Motor neuron (in vitro differentiated cells): Measurements from ENCODE around the gene MPG. TPM values are rescaled to one million over a fixed set of nuclear protein-coding genes. Genes with fewer than 3 reads are reported as not detected.
"Not testable (repeated sequence)": the region's sequence is repeated elsewhere in the genome, so short reads cannot be mapped to it uniquely, and the experiment has no call there.

Source experiments
- ATAC-seq, 8 experiments: fragments of 200-7000 bp; cut with Tn5 transposase; replicated peaks in 6 of 8; 2 replicates each; pipeline ENCODE4 v1.8.0; 2021; ENCODE audit warnings: mild to moderate bottlenecking in 8 of 8, moderate library complexity in 8 of 8
- H3K27ac ChIP-seq, 2 donors: fragments of 250-450 bp; sonication (Bioruptor Pico); 2 replicates each; pipeline ENCODE4 v1.9.0; 2021; ENCODE audit warnings: antibody characterized with exemption in 2 of 2, mild to moderate bottlenecking in 2 of 2, moderate library complexity in 1 of 2
- H3K4me1 ChIP-seq, 2 donors: fragments of 250-450 bp; sonication (Bioruptor Pico); replicated peaks in 1 of 2; 2 replicates each; pipeline ENCODE4 v1.6.1; 2021; ENCODE audit warnings: antibody characterized with exemption in 2 of 2, mild to moderate bottlenecking in 2 of 2, moderate library complexity in 1 of 2
- H3K4me3 ChIP-seq, 5 donors: fragments of 250-450 bp; sonication (Bioruptor Pico); 2 replicates each; pipeline ENCODE4 v1.9.0; 2021; ENCODE audit warnings: antibody characterized with exemption in 5 of 5, mild to moderate bottlenecking in 5 of 5, moderate library complexity in 4 of 5
- WGBS, 10 experiments: fragments of 450-650 bp; shearing (Covaris generic); methylation state at CpG; one replicate each; pipeline ENCODE4 v1.0.0; 2022; 5-methylcytosine and 5-hydroxymethylcytosine counted together
- in situ Hi-C, 9 experiments: fragments of 400-800 bp; cut with MboI; loops; one replicate each; pipeline ENCODE4 v1.15.0; 2021; ENCODE audit warnings: low sequenced_read_pairs in 9 of 9, low pct_unique_long_range_greater_than_20kb in 2 of 9; ENCODE audit not compliant: unreplicated experiment in 9 of 9
- total RNA-seq, 8 experiments: library from RNA; unstranded; fragments of 300-600 nt; gene quantifications; 2 replicates each; pipeline versions ENCODE4 v1.2.3 to v1.2.4, GENCODE V29; 2022

MPG gene
- total RNA-seq, 8 experiments from 2014 or later, result 27.1 to 91.9 (median 40.5) TPM

GRCh38 chr16:38941-39892 is 38.8 kb upstream of the MPG start:
- in situ Hi-C loops, result no loop called here
- Histone ChIP-seq H3K4me3 (no peak overlapping the region), H3K27ac (no peak overlapping the region), H3K4me1 (peaks cover 13 to 14% of the 10 kb centered on the region in 2 donors)
- 79 to 100% (median 89%) methylated on average over 2 to 8 of the region's 13 CpGs for WGBS, 10 experiments
- peak in 5 of 8 experiments; percentile 5 to 30 (median 17) for ATAC-seq

- peak in 1 of 8 experiments; percentile 47 for ATAC-seq
- in situ Hi-C loops, result no loop called here
- WGBS, 10 experiments, result 80 to 100% (median 94%) methylated on average over 1 to 11 of the region's 22 CpGs; no CpG with 5 or more reads in 4 of the 10 experiments
- Histone ChIP-seq H3K4me1 (no peaks in the 10 kb centered on the region), H3K27ac (no peak overlapping the region), H3K4me3 (no peak overlapping the region)
Observed at GRCh38 chr16:41439-42068, 36.5 kb upstream of the MPG start.

GRCh38 chr16:42069-42457 is 36.0 kb upstream of the MPG start:
- WGBS, 10 experiments, result 89 to 100% (median 93%) methylated on average over 2 to 9 of the region's 11 CpGs; no CpG with 5 or more reads in 3 of the 10 experiments
- no peak for ATAC-seq

GRCh38 chr16:42691-43090 is 35.3 kb upstream of the MPG start:
- H3K4me3 ChIP-seq, result no peak overlapping the region
- in situ Hi-C loops, result no loop called here
- 68 to 100% (median 84%) methylated on average over 1 to 3 of the region's 4 CpGs; no CpG with 5 or more reads in 4 of the 10 experiments for WGBS, 10 experiments
- no peak overlapping the region for H3K27ac ChIP-seq
- ATAC-seq, result no peak
- no peaks in the 10 kb centered on the region for H3K4me1 ChIP-seq

More at GRCh38 chr16:42069-42457, 36.0 kb upstream of the MPG start:
- Histone ChIP-seq H3K4me1 (no peaks in the 10 kb centered on the region), H3K27ac (no peak overlapping the region), H3K4me3 (no peak overlapping the region)
- in situ Hi-C loops, result no loop called here

GRCh38 chr16:43294-43693 is 34.7 kb upstream of the MPG start:
- 40 to 89% (median 82%) methylated on average over 1 to 5 of the region's 5 CpGs; no CpG with 5 or more reads in 3 of the 10 experiments for WGBS, 10 experiments
- Histone ChIP-seq H3K4me1 (no peaks in the 10 kb centered on the region), H3K4me3 (no peak overlapping the region), H3K27ac (no peak overlapping the region)
- ATAC-seq, result no peak
- in situ Hi-C loops, result no loop called here

- in situ Hi-C loops, result no loop called here
- no peaks in the 10 kb centered on the region for H3K4me1 ChIP-seq
- no peak overlapping the region for H3K4me3 ChIP-seq
- 89 to 100% (median 95%) methylated on average over 2 to 8 of the region's 8 CpGs for WGBS, 10 experiments
- H3K27ac ChIP-seq, result no peak overlapping the region
- no peak for ATAC-seq
Observed at GRCh38 chr16:44655-45054, 33.4 kb upstream of the MPG start.

GRCh38 chr16:45454-45853 is 32.6 kb upstream of the MPG start:
- Histone ChIP-seq H3K27ac (no peak overlapping the region), H3K4me1 (no peaks in the 10 kb centered on the region), H3K4me3 (no peak overlapping the region)
- in situ Hi-C loops, result no loop called here
- 75 to 100% (median 94%) methylated on average over 1 to 4 of the region's 5 CpGs for WGBS, 10 experiments
- ATAC-seq, result peak in 2 of 8 experiments; percentile 10 to 66

GRCh38 chr16:46510-46909 is 31.5 kb upstream of the MPG start:
- H3K27ac ChIP-seq, H3K4me1 ChIP-seq, H3K4me3 ChIP-seq, in situ Hi-C loops, ATAC-seq: not testable (repeated sequence)
- WGBS, 10 experiments, result 84 to 100% (median 95%) methylated on average over 1 to 7 of the region's 7 CpGs

GRCh38 chr16:47234-47633 is 30.8 kb upstream of the MPG start:
- Histone ChIP-seq H3K4me3 (no peak overlapping the region), H3K27ac (no peak overlapping the region), H3K4me1 (no peaks in the 10 kb centered on the region)
- WGBS, 10 experiments, result 86 to 100% (median 97%) methylated on average over 2 to 6 of the region's 7 CpGs; no CpG with 5 or more reads in 7 of the 10 experiments
- no peak for ATAC-seq
- in situ Hi-C loops, result no loop called here

GRCh38 chr16:50769-51591 is 27.0 kb upstream of the MPG start:
- peaks cover 4 to 5% of the 10 kb centered on the region in 2 donors for H3K4me1 ChIP-seq
- WGBS, 10 experiments, result 50 to 93% (median 82%) methylated on average over 1 to 12 of the region's 15 CpGs; no CpG with 5 or more reads in 2 of the 10 experiments
- ATAC-seq, result no peak
- in situ Hi-C loops, result no loop called here
- H3K27ac ChIP-seq, result no peak overlapping the region
- H3K4me3 ChIP-seq, result no peak overlapping the region

- H3K4me3 ChIP-seq, result peak within 1 kb of the TSS; percentile 54 to 94 (median 80)
- ATAC-seq, result peak; percentile 91 to 98 (median 97)
- H3K4me1 ChIP-seq, result peaks cover 4 to 5% of the 10 kb centered on the region in 2 donors
- WGBS, 10 experiments, result 0 to 7% (median 0%) methylated on average over 1 to 6 of the region's 91 CpGs; no CpG with 5 or more reads in 5 of the 10 experiments
- in situ Hi-C loops, result no loop called here
- H3K27ac ChIP-seq, result peak within 1 kb of the TSS; percentile 8 to 21
Observed at GRCh38 chr16:53346-54236, 24.4 kb upstream of the MPG start, which contains the start of the genes POLR3K and SNRNP25. POLR3K (minus strand) TSS chr16:53608; CDS start chr16:53586, 22 bp downstream. SNRNP25 (plus strand) TSS chr16:53828; CDS start chr16:54017, 189 bp downstream.

GRCh38 chr16:54237-54581 is 23.8 kb upstream of the MPG start:
- Histone ChIP-seq H3K4me1 (peaks cover 4 to 5% of the 10 kb centered on the region in 2 donors), H3K4me3 (peak overlapping the region; percentile 54 to 94 (median 80)), H3K27ac (no peak overlapping the region)
- in situ Hi-C loops, result no loop called here
- WGBS, 10 experiments, result 50 to 83% (median 63%) methylated on average over 2 to 6 of the region's 12 CpGs; no CpG with 5 or more reads in 4 of the 10 experiments
- ATAC-seq, result no peak
